HepG2 (cell line): ENCODE results near the gene DUSP7. TPM values are rescaled to one million over a fixed set of nuclear protein-coding genes. Genes with fewer than 3 reads are reported as not detected.

Source experiments
- ATAC-seq: fragments of 200-7000 bp; cut with Tn5 transposase; 3 replicates; pipeline ENCODE4 v1.9.1; 2020; ENCODE audit warnings: mild to moderate bottlenecking, moderate library complexity
- BruUV-seq: library from RNA; stranded (reverse); fragments of 400-500 nt; replicated peaks from 2 replicates; lab custom pipeline; 2021; lab: Mats Ljungman, UMichigan
- CTCF ChIA-PET: fragments of 300-600 bp; formaldehyde crosslinking; extraction: SDS; loops from one replicate; lab custom pipeline; 2021; ENCODE audit warnings: low total read pairs, inconsistent platforms, low intra/inter-chr PET ratio; lab: Yijun Ruan, JAX
- POLR2A ChIA-PET: fragments of 350-600 bp; sonication (Branson Sonifier 250); formaldehyde crosslinking; loops from one replicate; lab custom pipeline; 2020; ENCODE audit warnings: antibody characterized with exemption, inconsistent platforms; lab: Yijun Ruan, JAX
- DNase-seq: peaks from one replicate; pipeline ENCODE4 v3.0.0-alpha.2; 2015; ENCODE audit warnings: low spot score
- FAIRE-seq: peaks from 3 replicates; lab custom pipeline; 2011; peaks lifted over from hg19 to GRCh38; lab: Jason Lieb, UNC
- H2AFZ ChIP-seq: one replicate; pipeline ENCODE4 v1.6.1; 2011; ENCODE audit warnings: low read length, inconsistent platforms
- H3K27ac ChIP-seq: fragments of 300-600 bp; 3 replicates; pipeline ENCODE4 v1.8.0; 2011; ENCODE audit warnings: mixed run types, mild to moderate bottlenecking, mixed read lengths, low read length, inconsistent platforms; ENCODE audit not compliant: insufficient read depth; ENCODE audit errors: extremely low read length
- H3K27me3 ChIP-seq, 2 experiments: fragments of 200-600 bp in 1 of 2; 2 replicates in 1 of 2; 3 replicates in 1 of 2; pipeline versions ENCODE4 v1.6.0 to v1.8.0; 2011; ENCODE audit warnings: low read length in 2 of 2, mild to moderate bottlenecking in 2 of 2, moderate library complexity in 2 of 2, inconsistent platforms in 1 of 2; ENCODE audit not compliant: insufficient read depth in 2 of 2, control insufficient read depth in 1 of 2
- H3K36me3 ChIP-seq, 2 experiments: fragments of 200-600 bp in 1 of 2; replicated peaks in 1 of 2; 2 replicates in 1 of 2; 3 replicates in 1 of 2; pipeline versions ENCODE4 v1.5.1 to v1.8.0; 2011; ENCODE audit warnings: low read length in 2 of 2, inconsistent platforms in 1 of 2; ENCODE audit not compliant: insufficient read depth in 2 of 2, control insufficient read depth in 1 of 2
- H3K4me1 ChIP-seq: 2 replicates; pipeline ENCODE4 v1.5.1; 2012; ENCODE audit warnings: low read length, inconsistent platforms; ENCODE audit not compliant: insufficient read depth
- H3K4me2 ChIP-seq: 2 replicates; pipeline ENCODE4 v1.6.0; 2011; ENCODE audit warnings: low read depth, low read length, inconsistent platforms
- H3K4me3 ChIP-seq, 3 experiments: fragments of 200-600 bp in 1 of 3; sonication (generic), shearing (Covaris generic) in 1 of 3; replicated peaks in 1 of 3; 2 replicates each; pipeline ENCODE4 v1.5.1; 2011 to 2016; ENCODE audit warnings: low read length in 3 of 3, inconsistent platforms in 2 of 3, low read depth in 2 of 3, mild to moderate bottlenecking in 2 of 3, control low read depth in 1 of 3, mixed read lengths in 1 of 3; ENCODE audit not compliant: insufficient read depth in 1 of 3
- H3K79me2 ChIP-seq: one replicate; pipeline ENCODE4 v1.6.1; 2011; ENCODE audit warnings: low read length, inconsistent platforms; ENCODE audit not compliant: insufficient read depth
- H3K9ac ChIP-seq: 2 replicates; pipeline ENCODE4 v1.6.0; 2011; ENCODE audit warnings: mild to moderate bottlenecking, low read depth, low read length, inconsistent platforms; ENCODE audit not compliant: insufficient read depth
- H3K9me3 ChIP-seq: 2 replicates; pipeline ENCODE4 v1.5.1; 2012; ENCODE audit warnings: mild to moderate bottlenecking, low read length
- H4K20me1 ChIP-seq: 2 replicates; pipeline ENCODE4 v1.6.0; 2011; ENCODE audit warnings: inconsistent platforms, mild to moderate bottlenecking, low read length, moderate library complexity; ENCODE audit not compliant: insufficient read depth
- ARID2 ChIP-seq: sonication (generic); formaldehyde crosslinking; IDR thresholded peaks from 2 replicates; pipeline ENCODE4 v1.8.1; 2022; ENCODE audit warnings: mild to moderate bottlenecking, missing genetic modification reagents, borderline replicate concordance
- ARNTL ChIP-seq: sonication (generic); formaldehyde crosslinking; IDR thresholded peaks from 2 replicates; pipeline ENCODE4 v1.4.0; 2020; ENCODE audit warnings: mild to moderate bottlenecking, missing genetic modification reagents
- HHEX ChIP-seq: IDR thresholded peaks from 2 replicates; pipeline ENCODE4 v1.6.1; 2016; ENCODE audit warnings: control low read depth
- KDM1A ChIP-seq: IDR thresholded peaks from 2 replicates; pipeline ENCODE4 v1.6.1; 2016; ENCODE audit warnings: missing compliant biosample characterization
- MLXIP ChIP-seq: sonication (generic); formaldehyde crosslinking; IDR thresholded peaks from 2 replicates; pipeline ENCODE4 v1.9.0; 2021; ENCODE audit warnings: missing genetic modification reagents, borderline replicate concordance
- MZF1 ChIP-seq: sonication (generic); formaldehyde crosslinking; IDR thresholded peaks from 2 replicates; pipeline ENCODE4 v1.8.1; 2023; ENCODE audit warnings: mild to moderate bottlenecking, missing genetic modification reagents, borderline replicate concordance
- NFYB ChIP-seq: sonication (generic); formaldehyde crosslinking; IDR thresholded peaks from 2 replicates; pipeline ENCODE4 v1.4.0; 2020; ENCODE audit warnings: missing genetic modification reagents
- PRPF4 ChIP-seq: fragments of 200-400 bp; formaldehyde crosslinking; IDR thresholded peaks from 2 replicates; pipeline ENCODE4 v1.6.1; 2016; ENCODE audit warnings: low read length, low read depth; ENCODE audit not compliant: poor library complexity, severe bottlenecking
- TMF1 ChIP-seq: sonication (generic); formaldehyde crosslinking; IDR thresholded peaks from 2 replicates; pipeline ENCODE4 v1.8.1; 2022; ENCODE audit warnings: low read depth, missing genetic modification reagents
- XRCC5 ChIP-seq: fragments of 200-400 bp; formaldehyde crosslinking; optimal IDR thresholded peaks from 2 replicates; pipeline ENCODE3; 2017; ENCODE audit warnings: mild to moderate bottlenecking, low read length
- YEATS2 ChIP-seq: sonication (generic); formaldehyde crosslinking; IDR thresholded peaks from 2 replicates; pipeline ENCODE4 v1.4.0; 2020; ENCODE audit warnings: missing genetic modification reagents, borderline replicate concordance
- ZC3H13 ChIP-seq: sonication (generic); formaldehyde crosslinking; IDR thresholded peaks from 2 replicates; pipeline ENCODE4 v1.8.1; 2023; ENCODE audit warnings: mild to moderate bottlenecking, missing genetic modification reagents, moderate library complexity
- ZNF850 ChIP-seq: sonication (generic); formaldehyde crosslinking; conservative IDR thresholded peaks from 2 replicates; pipeline ENCODE4 v1.9.0; 2021; ENCODE audit warnings: mild to moderate bottlenecking, missing genetic modification reagents
- ZNF879 ChIP-seq: sonication (generic); formaldehyde crosslinking; IDR thresholded peaks from 2 replicates; pipeline ENCODE4 v1.8.1; 2023; ENCODE audit warnings: missing genetic modification reagents
- WGBS: methylation state at CpG from one replicate; pipeline ENCODE4 v1.1.6; 2017; ENCODE audit warnings: low lambda C conversion rate; 5-methylcytosine and 5-hydroxymethylcytosine counted together
- in situ Hi-C: cut with HindIII; loops from 2 replicates; pipeline ENCODE4 v1.10.0; 2017; ENCODE audit warnings: low pct_unique_long_range_greater_than_20kb; ENCODE audit not compliant: extremely low pct_ligation_motif_present
- intact Hi-C: fragments of 100-400 bp; cut with micrococcal nuclease; formaldehyde crosslinking; loops from one replicate; pipeline ENCODE4 v1.10.0; 2022; ENCODE audit not compliant: unreplicated experiment
- polyA plus RNA-seq, 8 experiments: library from polyadenylated mRNA; depleted of rRNA in 3 of 8; stranded (reverse) in 7 of 8; unstranded in 1 of 8; fragments of >200 nt; fragmentation: Illumina TruSeq in 4 of 8; extraction: Trizol in 4 of 8; gene quantifications; 2 replicates each; pipeline versions ENCODE4 v1.2.1 to v1.2.3, GENCODE V29; 2011 to 2016; ENCODE audit warnings: low read depth in 4 of 8, missing spikeins in 1 of 8, mixed read lengths in 1 of 8; ENCODE audit not compliant: insufficient read depth in 1 of 8
- total RNA-seq, 5 experiments: library from RNA; depleted of rRNA; stranded (reverse); fragments of >200 nt; fragmentation: Illumina TruSeq; extraction: Trizol; gene quantifications; 2 replicates each; pipeline ENCODE4 v1.2.3, GENCODE V29; 2016; ENCODE audit warnings: low read depth in 1 of 5
- TF ChIP-seq, protein P1 (sequence below), 2 experiments: sonication (generic) in 1 of 2; formaldehyde crosslinking in 1 of 2; IDR thresholded peaks; 2 replicates each; pipeline versions ENCODE4 v1.4.0 to v1.6.1; 2018 to 2020; ENCODE audit warnings: missing genetic modification reagents in 2 of 2, borderline replicate concordance in 1 of 2, low read depth in 1 of 2, mild to moderate bottlenecking in 1 of 2, missing biosample characterization in 1 of 2
- TF ChIP-seq, protein P2 (sequence below): sonication (generic); formaldehyde crosslinking; IDR thresholded peaks from 2 replicates; pipeline ENCODE4 v1.9.0; 2021; ENCODE audit warnings: missing genetic modification reagents, mild to moderate bottlenecking, borderline replicate concordance

DUSP7 gene
- total and polyA plus RNA-seq, 2 of the 13 experiments (the other 11 are each of a cell fraction or from before 2014, with no cell fraction given): 6.6 to 8.8 TPM

DNA sequence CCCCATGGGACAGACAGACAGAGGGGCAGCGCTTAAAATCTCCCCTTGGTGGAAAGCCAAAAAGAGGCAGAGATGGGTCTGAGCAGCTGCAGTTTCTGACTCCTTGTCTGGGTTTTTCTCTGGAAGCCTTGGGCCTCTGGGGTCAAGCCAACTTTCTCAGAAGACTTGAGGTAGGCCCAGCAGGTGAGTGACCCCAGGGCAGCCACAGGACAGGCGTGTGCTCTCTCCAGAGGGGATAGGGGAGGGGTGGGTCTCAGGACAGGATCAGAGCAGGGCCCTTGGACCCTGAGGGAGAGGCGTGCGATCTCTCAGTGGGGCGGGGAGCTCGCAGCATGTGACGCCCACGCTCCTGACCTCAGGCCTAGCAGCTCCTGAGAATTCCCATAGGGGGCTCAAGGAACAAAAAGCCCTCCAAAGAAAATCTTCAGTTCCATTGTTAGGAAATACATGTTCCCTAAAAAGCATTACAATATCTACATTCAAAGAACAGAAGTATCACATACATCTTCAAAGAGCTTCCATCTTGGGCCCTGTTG, 34.6 kb upstream of the DUSP7 start:
- BruUV-seq: no TSS peak
- FAIRE-seq (no peak), DNase-seq (no peak), ATAC-seq (no peak)
- Histone ChIP-seq H3K4me2 (no peak overlapping the region), H3K27me3 (no peaks in the 10 kb centered on the region), H3K27ac (no peak overlapping the region), H3K4me1 (peaks cover 53% of the 10 kb centered on the region), H2AFZ (no peak overlapping the region), H3K9ac (no peak overlapping the region), H3K9me3 (no peaks in the 10 kb centered on the region), H4K20me1 (no peaks in the 10 kb centered on the region), H3K4me3 (no peak overlapping the region), H3K79me2 (no peaks in the 10 kb centered on the region), H3K36me3 (peaks cover 0 to 20% of the 10 kb centered on the region in 2 experiments; a peak in 2 of 5 replicates)
- WGBS: 91% methylated on average over 7 of the region's 8 CpGs
- in situ Hi-C loops: no loop called here
- intact Hi-C loops: no loop called here
- ChIA-PET CTCF (no interaction called here), POLR2A (no interaction called here)
- TF ChIP-seq PRPF4 (no peak), KDM1A (CRISPR knock-in tag) (no peak), ZNF879 (CRISPR knock-in tag) (no peak), ARID2 (CRISPR knock-in tag) (no peak), XRCC5 (no peak), ZC3H13 (CRISPR knock-in tag) (no peak), ZNF850 (CRISPR knock-in tag) (no peak), NFYB (CRISPR knock-in tag) (no peak), ARNTL (no peak), HHEX (CRISPR knock-in tag) (no peak), MZF1 (CRISPR knock-in tag) (no peak), MLXIP (CRISPR knock-in tag) (no peak), YEATS2 (no peak), TMF1 (no peak)
- TF ChIP-seq, protein P1, sequence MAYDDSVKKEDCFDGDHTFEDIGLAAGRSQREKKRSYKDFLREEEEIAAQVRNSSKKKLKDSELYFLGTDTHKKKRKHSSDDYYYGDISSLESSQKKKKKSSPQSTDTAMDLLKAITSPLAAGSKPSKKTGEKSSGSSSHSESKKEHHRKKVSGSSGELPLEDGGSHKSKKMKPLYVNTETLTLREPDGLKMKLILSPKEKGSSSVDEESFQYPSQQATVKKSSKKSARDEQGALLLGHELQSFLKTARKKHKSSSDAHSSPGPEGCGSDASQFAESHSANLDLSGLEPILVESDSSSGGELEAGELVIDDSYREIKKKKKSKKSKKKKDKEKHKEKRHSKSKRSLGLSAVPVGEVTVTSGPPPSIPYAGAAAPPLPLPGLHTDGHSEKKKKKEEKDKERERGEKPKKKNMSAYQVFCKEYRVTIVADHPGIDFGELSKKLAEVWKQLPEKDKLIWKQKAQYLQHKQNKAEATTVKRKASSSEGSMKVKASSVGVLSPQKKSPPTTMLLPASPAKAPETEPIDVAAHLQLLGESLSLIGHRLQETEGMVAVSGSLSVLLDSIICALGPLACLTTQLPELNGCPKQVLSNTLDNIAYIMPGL (CRISPR knock-in tag; IDR thresholded peaks at IDR 0.05; ENCODE audit: borderline replicate concordance in 1 of 2, low read depth in 1 of 2): no peak
- TF ChIP-seq, protein P2, sequence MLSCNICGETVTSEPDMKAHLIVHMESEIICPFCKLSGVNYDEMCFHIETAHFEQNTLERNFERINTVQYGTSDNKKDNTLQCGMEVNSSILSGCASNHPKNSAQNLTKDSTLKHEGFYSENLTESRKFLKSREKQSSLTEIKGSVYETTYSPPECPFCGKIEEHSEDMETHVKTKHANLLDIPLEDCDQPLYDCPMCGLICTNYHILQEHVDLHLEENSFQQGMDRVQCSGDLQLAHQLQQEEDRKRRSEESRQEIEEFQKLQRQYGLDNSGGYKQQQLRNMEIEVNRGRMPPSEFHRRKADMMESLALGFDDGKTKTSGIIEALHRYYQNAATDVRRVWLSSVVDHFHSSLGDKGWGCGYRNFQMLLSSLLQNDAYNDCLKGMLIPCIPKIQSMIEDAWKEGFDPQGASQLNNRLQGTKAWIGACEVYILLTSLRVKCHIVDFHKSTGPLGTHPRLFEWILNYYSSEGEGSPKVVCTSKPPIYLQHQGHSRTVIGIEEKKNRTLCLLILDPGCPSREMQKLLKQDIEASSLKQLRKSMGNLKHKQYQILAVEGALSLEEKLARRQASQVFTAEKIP (CRISPR knock-in tag): no peak
